GM18505 (cell line): ENCODE results near the gene FGFRL1.

Experiments
- ATAC-seq: cut with Tn5 transposase; IDR thresholded peaks from one replicate; pipeline ENCODE4 v1.9.1; 2021; ENCODE audit not compliant: unreplicated experiment
- POLR2A ChIP-seq: IDR thresholded peaks from 4 replicates; pipeline ENCODE4 v1.6.1; 2011; ENCODE audit warnings: borderline replicate concordance; ENCODE audit not compliant: insufficient read depth, insufficient read length; ENCODE audit errors: extremely low read depth

FGFRL1 gene

DNA sequence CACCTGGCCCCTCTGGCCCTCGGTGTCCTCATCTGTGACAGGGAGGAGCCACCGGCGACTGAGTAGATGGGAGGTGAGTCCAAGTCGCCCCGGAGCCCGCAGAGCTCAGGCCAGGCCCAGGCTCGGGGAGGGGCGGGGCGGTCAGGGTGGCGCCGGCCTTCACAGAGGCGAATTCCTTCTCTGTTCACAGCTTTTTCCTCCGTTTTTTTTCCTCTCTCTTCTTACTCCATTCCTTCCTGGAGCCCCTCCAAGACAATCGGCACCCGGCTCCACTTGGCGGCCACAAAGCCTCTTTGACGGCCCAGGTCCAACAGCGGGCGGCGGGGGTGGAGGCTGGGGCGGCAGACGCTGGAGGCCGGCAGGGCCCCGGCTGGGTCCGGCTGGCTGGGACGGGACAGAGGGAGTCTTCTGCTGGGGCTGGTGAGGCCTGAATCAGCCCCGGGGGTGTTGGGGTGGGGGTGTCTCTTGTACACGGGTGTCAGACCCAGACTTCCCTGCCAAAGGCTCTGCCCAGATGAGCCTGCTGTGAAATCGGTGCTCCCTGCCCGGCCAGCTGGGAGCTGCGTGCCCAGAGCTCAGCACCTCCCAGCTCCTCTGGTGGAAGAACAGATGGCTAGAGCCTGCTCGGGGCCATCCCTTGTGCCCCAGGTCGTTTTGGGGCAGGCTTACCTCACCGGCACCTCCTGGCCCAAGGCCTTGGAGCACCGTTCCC is 22.6 kb downstream of the FGFRL1 start:
- ATAC-seq, result no peak
- no peak for TF ChIP-seq POLR2A

DNA sequence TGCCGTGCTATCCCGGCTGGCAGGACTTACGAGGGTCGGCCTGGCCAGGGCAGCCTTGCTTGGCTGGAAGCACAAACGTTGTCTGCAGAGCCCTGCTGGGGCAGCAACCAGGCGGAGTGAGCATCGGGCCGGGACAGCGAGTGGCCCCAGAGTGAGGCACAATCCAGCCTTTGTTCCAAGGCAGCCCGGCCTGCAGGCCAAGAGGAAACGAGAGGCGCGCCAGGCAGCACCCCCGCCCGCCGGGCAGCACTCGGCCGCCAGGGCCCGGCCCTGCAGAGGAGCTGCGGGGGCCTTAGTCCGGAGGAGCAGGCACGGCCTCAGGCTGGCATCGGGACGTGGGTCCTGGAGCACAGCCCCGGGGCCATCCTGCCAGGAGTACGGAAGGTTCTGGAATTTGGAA is 24.1 kb downstream of the FGFRL1 start:
- TF ChIP-seq POLR2A, result no peak
- ATAC-seq, result no peak

DNA sequence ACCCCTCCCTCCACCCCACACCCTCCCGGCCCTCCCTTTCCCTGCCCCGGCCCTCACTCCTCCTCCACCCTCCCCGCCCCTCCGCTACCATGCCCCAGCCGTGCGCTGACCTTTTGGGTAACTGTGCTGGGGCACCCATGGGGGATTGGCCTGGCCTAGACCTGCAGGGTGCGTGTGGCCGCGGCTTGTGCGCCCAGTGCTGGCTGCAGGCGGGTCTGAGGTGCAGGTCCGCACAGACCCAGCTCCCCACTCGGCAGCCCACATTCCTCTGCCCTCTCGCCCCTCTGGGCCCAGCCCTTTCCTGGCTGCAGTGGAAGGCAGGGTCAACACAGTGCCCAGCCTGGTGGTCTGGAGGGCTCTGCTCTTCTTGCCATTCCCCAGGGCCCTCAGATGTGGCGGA is 24.7 kb downstream of the FGFRL1 start:
- no peak for ATAC-seq
- no peak for TF ChIP-seq POLR2A

DNA sequence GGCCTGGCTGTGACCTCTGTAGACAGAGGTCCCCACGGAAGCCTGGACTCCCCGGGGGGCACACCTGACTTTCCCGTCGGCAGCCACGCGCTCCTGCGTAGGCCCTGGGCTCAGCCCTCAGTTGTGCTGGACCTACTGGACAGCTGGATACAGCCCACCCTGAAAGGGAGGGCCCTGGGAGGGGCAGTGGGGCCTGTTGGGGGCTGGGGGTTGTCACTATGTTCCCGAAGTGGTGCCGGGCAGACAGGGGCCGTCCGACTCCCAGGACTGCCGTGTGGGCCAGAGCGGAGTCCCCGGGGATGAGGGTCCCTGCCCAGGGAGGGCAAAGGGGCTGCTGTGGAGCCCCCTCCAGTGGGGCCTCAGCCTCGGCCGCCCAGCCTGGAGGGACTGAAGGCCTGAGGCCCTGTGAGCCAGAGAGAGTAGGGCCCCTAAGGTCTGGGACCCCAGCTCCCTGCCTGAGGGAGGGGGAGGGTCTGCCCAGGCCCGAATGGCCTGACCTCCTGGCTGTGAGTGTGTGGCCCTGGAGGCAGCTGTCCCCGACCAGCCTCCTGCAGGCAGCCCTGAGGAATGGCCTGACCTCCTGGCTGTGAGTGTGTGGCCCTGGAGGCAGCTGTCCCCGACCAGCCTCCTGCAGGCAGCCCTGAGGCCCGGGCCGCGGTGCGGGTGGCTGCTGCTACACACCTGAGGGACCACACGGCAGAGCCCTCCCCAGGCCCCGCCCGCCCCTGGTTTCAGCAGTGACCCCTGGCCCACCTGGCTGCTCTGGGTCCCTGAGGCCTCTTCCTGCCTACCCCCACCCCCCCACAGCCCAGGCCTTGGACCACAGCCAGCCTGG is 25.8 kb downstream of the FGFRL1 start:
- no peak for TF ChIP-seq POLR2A
- ATAC-seq, result no peak

DNA sequence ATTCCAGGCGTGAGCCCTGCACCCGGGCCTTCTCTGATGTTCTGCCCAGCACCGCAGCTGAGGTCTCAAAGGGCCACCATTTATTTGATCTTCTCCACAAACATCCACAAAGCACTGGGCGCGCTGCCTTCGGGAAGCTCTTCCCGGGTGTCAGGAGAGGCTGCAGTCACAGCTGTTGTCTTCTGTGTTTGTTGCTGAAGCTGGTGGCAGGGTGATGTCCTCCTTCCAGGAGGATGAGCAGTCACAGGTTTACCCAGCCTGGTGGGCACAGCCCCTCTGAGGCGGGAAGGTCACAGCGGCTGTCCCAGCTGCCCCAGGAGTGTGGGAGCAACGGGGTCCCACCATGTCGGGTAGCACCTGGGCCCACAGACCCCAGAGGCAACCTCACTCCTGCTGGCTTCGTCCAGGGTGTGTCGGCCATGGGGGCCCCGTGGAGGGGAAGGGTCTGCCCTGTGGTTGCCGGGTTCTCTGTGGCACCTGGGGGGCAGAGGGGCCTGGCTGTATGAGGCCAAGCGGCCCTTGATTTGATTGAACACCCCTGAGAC is 27.6 kb downstream of the FGFRL1 start:
- no peak for ATAC-seq
- no peak for TF ChIP-seq POLR2A

DNA sequence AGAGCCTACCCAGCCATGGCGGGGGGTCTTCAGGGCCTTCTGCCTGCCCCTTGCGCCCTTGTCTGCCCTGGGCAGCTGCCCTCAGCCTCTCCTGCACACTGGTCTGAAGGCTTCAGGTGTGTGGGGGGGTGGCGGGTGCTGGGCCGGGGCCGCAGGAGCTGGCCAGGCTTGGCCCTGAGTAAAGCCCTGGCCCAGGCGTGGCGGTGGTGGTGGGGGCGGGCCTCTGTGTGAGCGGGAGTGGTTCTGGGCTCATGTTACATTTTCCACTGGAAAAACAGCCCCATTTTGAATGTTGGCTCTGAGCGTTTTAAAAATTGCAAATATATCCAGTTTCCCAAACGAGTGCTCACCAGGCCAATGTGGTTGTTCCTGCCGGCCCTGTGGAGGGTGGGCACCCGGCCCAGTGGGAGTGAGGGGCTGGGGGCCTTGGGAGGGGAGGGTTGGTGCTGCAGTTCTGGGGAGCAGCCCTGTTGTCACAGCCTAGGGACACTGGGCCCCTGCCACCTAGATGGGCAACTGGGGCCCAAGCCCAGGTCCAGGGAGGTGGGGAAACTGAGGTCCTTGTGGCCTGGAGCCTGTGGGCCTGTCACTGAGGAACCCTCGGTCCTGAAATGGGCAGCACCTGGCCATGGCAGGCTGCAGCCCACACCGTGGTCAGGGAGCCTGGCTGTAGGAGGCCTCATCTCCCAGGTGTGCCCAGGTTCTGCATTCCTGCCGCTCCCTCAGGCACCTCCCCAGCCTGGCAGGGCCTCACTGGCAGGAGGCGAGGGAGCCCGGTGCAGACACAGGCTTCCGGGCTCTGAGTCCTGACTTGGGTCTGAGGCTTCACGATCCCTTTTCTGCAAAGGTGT is 28.3 kb downstream of the FGFRL1 start:
- no peak for TF ChIP-seq POLR2A
- no peak for ATAC-seq

GRCh38 chr4:1040344-1041146 is 29.1 kb downstream of the FGFRL1 start:
- ATAC-seq, result no peak

GRCh38 chr4:1041147-1041935 is 29.9 kb downstream of the FGFRL1 start:
- no peak for ATAC-seq
- TF ChIP-seq POLR2A, result no peak

More at GRCh38 chr4:1040344-1041146, 29.1 kb downstream of the FGFRL1 start:
- TF ChIP-seq POLR2A, result no peak

- ATAC-seq, result no peak
- no peak for TF ChIP-seq POLR2A
Measured at GRCh38 chr4:1041936-1042330, 30.5 kb downstream of the FGFRL1 start.

DNA sequence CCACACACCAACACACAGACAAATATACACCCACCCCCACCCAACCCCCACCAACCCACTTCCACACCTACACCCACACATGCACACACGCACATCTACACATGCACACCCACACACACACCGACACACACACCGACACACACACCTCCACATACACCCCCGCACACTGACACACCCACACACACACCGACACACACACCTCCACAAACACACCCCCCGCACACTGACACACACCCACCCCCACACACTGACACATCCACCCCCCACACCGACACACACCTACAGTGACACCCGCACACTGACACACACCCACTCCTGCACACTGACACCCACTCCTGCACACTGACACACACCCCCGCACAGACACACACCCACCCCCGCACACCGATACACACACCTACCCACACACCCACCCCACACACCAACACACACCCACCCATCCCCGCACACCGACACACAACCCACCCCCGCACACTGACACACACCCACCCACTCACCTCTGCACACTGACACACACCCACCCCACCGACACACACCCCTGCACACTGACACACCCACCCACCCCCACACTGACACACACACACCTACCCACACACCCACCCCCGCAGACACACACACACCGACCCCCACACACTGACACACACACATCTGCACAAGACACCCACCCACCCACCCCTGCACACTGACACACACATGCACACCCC is 31.1 kb downstream of the FGFRL1 start:
- TF ChIP-seq POLR2A, result no peak
- no peak for ATAC-seq

- TF ChIP-seq POLR2A, result no peak
- no peak for ATAC-seq
Measured at GRCh38 chr4:1043162-1043561, 31.7 kb downstream of the FGFRL1 start.
